ENCODE data around the gene RNF182. TPM values are rescaled to one million over a fixed set of nuclear protein-coding genes. Genes with fewer than 3 reads are reported as not detected.

RNF182 gene
- total and polyA plus RNA-seq, 9 of the 15 experiments (the other 6 are each of a cell fraction or from before 2014, with no cell fraction given) = 12.8 to 22.8 (median 17.5) TPM

DNA sequence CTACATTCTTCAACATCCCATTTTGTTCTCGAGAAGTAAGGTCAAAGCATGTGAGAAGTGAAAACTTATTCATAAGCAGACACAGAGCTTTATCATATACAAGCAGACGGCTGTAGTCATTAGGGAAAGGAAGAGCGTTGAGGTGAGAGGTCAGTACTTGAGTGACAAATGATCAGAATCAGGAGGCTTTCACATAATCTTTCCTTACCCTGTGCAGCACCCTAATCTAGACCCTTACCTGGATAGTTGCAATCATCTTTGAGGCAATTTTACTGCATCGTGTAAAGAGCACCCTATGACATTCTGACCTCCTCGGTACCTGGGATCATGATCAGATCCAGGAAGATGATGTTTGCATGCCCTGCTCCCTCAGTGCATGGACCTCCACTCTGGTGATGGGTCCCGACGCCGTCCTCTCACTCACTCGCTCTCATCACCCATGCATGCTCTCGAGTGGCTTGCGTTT, 62.7 kb downstream of the RNF182 start (continued):
- TF ChIP-seq FUS (optimal IDR thresholded peaks at IDR 0.05; ENCODE audit: low read depth, low read length) (no peak), RAD51 (IDR thresholded peaks at IDR 0.05; ENCODE audit: borderline replicate concordance, low read depth) (peak; percentile 29; the same call in 1 of the 2 replicates), FOSL1 (tag; conservative IDR thresholded peaks at IDR 0.05) (peak; percentile 80), NR2F6 (CRISPR knock-in tag; IDR thresholded peaks at IDR 0.05) (0 out of 2 replicates have a peak, but pooled peaks have one; percentile 5), ZNF583 (CRISPR knock-in tag; IDR thresholded peaks at IDR 0.05) (no peak), NCOA1 (IDR thresholded peaks at IDR 0.05; ENCODE audit: low read depth) (peak; percentile 82; the same call in 1 of the 2 replicates), ZBTB5 (IDR thresholded peaks at IDR 0.05) (no peak), TGIF2 (CRISPR knock-in tag; IDR thresholded peaks at IDR 0.05) (no peak), CBX3 (IDR thresholded peaks at IDR 0.05; ENCODE audit: borderline replicate concordance in 1 of 2, low read length in 2 of 2) (no peak), USF2 (CRISPR knock-in tag; IDR thresholded peaks at IDR 0.05) (no peak), MEIS2 (IDR thresholded peaks at IDR 0.05; ENCODE audit: partially characterized antibody) (peak; percentile 97), TAL1 (IDR thresholded peaks at IDR 0.05) (peak; percentile 92), ZNF408 (CRISPR knock-in tag; IDR thresholded peaks at IDR 0.05; ENCODE audit: low read depth) (no peak), CC2D1A (IDR thresholded peaks at IDR 0.05) (peak; percentile 57; the same call in 1 of the 2 replicates), ZKSCAN1 (IDR thresholded peaks at IDR 0.05; ENCODE audit: low read depth, low read length) (no peak), RCOR1 (IDR thresholded peaks at IDR 0.05; ENCODE audit: borderline replicate concordance in 1 of 2, low read depth in 2 of 2, low read length in 2 of 2) (peak; percentile 55 to 93; a peak in 3 of 4 replicates), U2AF1 (optimal IDR thresholded peaks at IDR 0.05; ENCODE audit: low read depth, low read length) (no peak), RBM15 (IDR thresholded peaks at IDR 0.05; ENCODE audit: insufficient read depth, low read length) (no peak), PHF8 (IDR thresholded peaks at IDR 0.05; ENCODE audit: borderline replicate concordance, low read length) (no peak), ZNF445 (CRISPR knock-in tag; IDR thresholded peaks at IDR 0.05; ENCODE audit: low read depth) (no peak), TCF3 (CRISPR knock-in tag; IDR thresholded peaks at IDR 0.05) (peak; percentile 94), ZNF121 (CRISPR knock-in tag; conservative IDR thresholded peaks at IDR 0.05) (no peak), SPI1 (IDR thresholded peaks at IDR 0.05; ENCODE audit: borderline replicate concordance, low read depth, low read length) (0 out of 2 replicates have a peak, but pooled peaks have one; percentile 10), CREM (IDR thresholded peaks at IDR 0.05; ENCODE audit: low read depth) (peak; percentile 57; the same call in 1 of the 2 replicates), ELF1 (tag; IDR thresholded peaks at IDR 0.05) (no peak)
- TF ChIP-seq, protein P1, sequence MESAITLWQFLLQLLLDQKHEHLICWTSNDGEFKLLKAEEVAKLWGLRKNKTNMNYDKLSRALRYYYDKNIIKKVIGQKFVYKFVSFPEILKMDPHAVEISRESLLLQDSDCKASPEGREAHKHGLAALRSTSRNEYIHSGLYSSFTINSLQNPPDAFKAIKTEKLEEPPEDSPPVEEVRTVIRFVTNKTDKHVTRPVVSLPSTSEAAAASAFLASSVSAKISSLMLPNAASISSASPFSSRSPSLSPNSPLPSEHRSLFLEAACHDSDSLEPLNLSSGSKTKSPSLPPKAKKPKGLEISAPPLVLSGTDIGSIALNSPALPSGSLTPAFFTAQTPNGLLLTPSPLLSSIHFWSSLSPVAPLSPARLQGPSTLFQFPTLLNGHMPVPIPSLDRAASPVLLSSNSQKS (CRISPR knock-in tag; IDR thresholded peaks at IDR 0.05) = no peak
